HEK293 (cell line): ENCODE measurements around the gene C21orf58.

Experiments
- CTCF ChIA-PET: fragments of 350-600 bp; formaldehyde crosslinking; extraction: SDS; loops from one replicate; lab custom pipeline; 2021; ENCODE audit warnings: antibody characterized with exemption; lab: Yijun Ruan, JAX
- POLR2A ChIA-PET: fragments of 300-600 bp; formaldehyde crosslinking; extraction: SDS; loops from one replicate; lab custom pipeline; 2020; ENCODE audit warnings: antibody characterized with exemption, inconsistent platforms; lab: Yijun Ruan, JAX
- H3K27ac ChIP-seq: fragments of 200-500 bp; sonication (Bioruptor generic); 2 replicates; pipeline ENCODE4 v1.5.1; 2014; ENCODE audit warnings: low read depth, low read length, control low read depth, inconsistent platforms; ENCODE audit errors: extremely low read depth
- H3K36me3 ChIP-seq, 2 experiments: fragments of 200-500 bp in 1 of 2; sonication (Bioruptor generic) in 1 of 2; 1 replicate in 1 of 2; 2 replicates in 1 of 2; pipeline ENCODE4 v1.5.1; 2014 to 2017; ENCODE audit warnings: inconsistent platforms in 2 of 2, low read length in 2 of 2; ENCODE audit not compliant: control insufficient read depth in 2 of 2, insufficient read depth in 1 of 2
- H3K4me1 ChIP-seq: fragments of 200-500 bp; sonication (Bioruptor generic); 2 replicates; pipeline ENCODE4 v1.5.1; 2014; ENCODE audit warnings: mild to moderate bottlenecking, low read length, inconsistent platforms; ENCODE audit not compliant: control insufficient read depth, insufficient read depth
- H3K4me3 ChIP-seq: 2 replicates; pipeline ENCODE4 v1.5.1; 2011; ENCODE audit warnings: low read depth, mild to moderate bottlenecking, control low read depth, low read length, moderate library complexity
- H3K9me3 ChIP-seq: fragments of 200-500 bp; sonication (Bioruptor generic); 2 replicates; pipeline ENCODE4 v1.5.1; 2014; ENCODE audit warnings: low read depth, low read length, inconsistent platforms; ENCODE audit not compliant: control insufficient read depth, insufficient read depth
- GLI4 ChIP-seq: fragments of 450-650 bp; formaldehyde crosslinking; IDR thresholded peaks from 2 replicates; pipeline ENCODE4 v1.5.1; 2016; ENCODE audit warnings: missing biosample characterization, missing genetic modification characterization
- IKZF3 ChIP-seq: fragments of 450-650 bp; IDR thresholded peaks from 2 replicates; pipeline ENCODE4 v1.5.0; 2018; ENCODE audit warnings: missing biosample characterization, mild to moderate bottlenecking, missing genetic modification characterization, moderate library complexity
- MYNN ChIP-seq: fragments of 450-650 bp; formaldehyde crosslinking; IDR thresholded peaks from 2 replicates; pipeline ENCODE4 v1.5.1; 2016; ENCODE audit warnings: missing biosample characterization, missing genetic modification characterization, borderline replicate concordance
- SP7 ChIP-seq: fragments of 450-650 bp; formaldehyde crosslinking; IDR thresholded peaks from 2 replicates; pipeline ENCODE4 v1.5.1; 2016; ENCODE audit warnings: missing biosample characterization, missing genetic modification characterization
- TRIM28 ChIP-seq: IDR thresholded peaks from 2 replicates; pipeline ENCODE4 v1.6.1; 2011; ENCODE audit warnings: low read length, control low read depth, borderline replicate concordance
- WT1 ChIP-seq: fragments of 450-650 bp; formaldehyde crosslinking; IDR thresholded peaks from 2 replicates; pipeline ENCODE4 v1.5.1; 2016; ENCODE audit warnings: missing biosample characterization, missing genetic modification characterization
- ZBTB20 ChIP-seq: fragments of 450-650 bp; formaldehyde crosslinking; IDR thresholded peaks from 2 replicates; pipeline ENCODE4 v1.5.1; 2016; ENCODE audit warnings: missing biosample characterization, missing genetic modification characterization
- ZNF10 ChIP-seq: fragments of 450-650 bp; formaldehyde crosslinking; IDR thresholded peaks from 2 replicates; pipeline ENCODE4 v1.5.1; 2017; ENCODE audit warnings: missing biosample characterization, missing genetic modification characterization
- ZNF114 ChIP-seq: fragments of 450-650 bp; formaldehyde crosslinking; IDR thresholded peaks from 2 replicates; pipeline ENCODE4 v1.5.0; 2017; ENCODE audit warnings: missing biosample characterization, missing genetic modification characterization
- ZNF121 ChIP-seq: fragments of 450-650 bp; formaldehyde crosslinking; IDR thresholded peaks from 2 replicates; pipeline ENCODE4 v1.5.1; 2016; ENCODE audit warnings: missing biosample characterization, missing genetic modification characterization
- ZNF146 ChIP-seq: fragments of 450-650 bp; formaldehyde crosslinking; IDR thresholded peaks from 2 replicates; pipeline ENCODE4 v1.5.1; 2016; ENCODE audit warnings: missing biosample characterization, missing genetic modification characterization
- ZNF157 ChIP-seq: fragments of 450-650 bp; formaldehyde crosslinking; IDR thresholded peaks from 2 replicates; pipeline ENCODE4 v1.5.1; 2016; ENCODE audit warnings: missing biosample characterization, missing genetic modification characterization
- ZNF16 ChIP-seq: fragments of 450-650 bp; formaldehyde crosslinking; IDR thresholded peaks from 2 replicates; pipeline ENCODE4 v1.5.1; 2016; ENCODE audit warnings: low read depth, missing biosample characterization, missing genetic modification characterization
- ZNF223 ChIP-seq: fragments of 450-650 bp; formaldehyde crosslinking; IDR thresholded peaks from 2 replicates; pipeline ENCODE4 v1.5.1; 2016; ENCODE audit warnings: missing biosample characterization, missing genetic modification characterization
- ZNF23 ChIP-seq: fragments of 450-650 bp; formaldehyde crosslinking; IDR thresholded peaks from 2 replicates; pipeline ENCODE4 v1.5.1; 2016; ENCODE audit warnings: missing biosample characterization, missing genetic modification characterization, borderline replicate concordance
- ZNF248 ChIP-seq: fragments of 450-650 bp; formaldehyde crosslinking; IDR thresholded peaks from 2 replicates; pipeline ENCODE4 v1.5.1; 2017; ENCODE audit warnings: missing biosample characterization, missing genetic modification characterization
- ZNF391 ChIP-seq: fragments of 450-650 bp; formaldehyde crosslinking; IDR thresholded peaks from 2 replicates; pipeline ENCODE4 v1.5.1; 2016; ENCODE audit warnings: low read depth, missing biosample characterization, missing genetic modification characterization, borderline replicate concordance
- ZNF423 ChIP-seq: fragments of 450-650 bp; formaldehyde crosslinking; IDR thresholded peaks from 2 replicates; pipeline ENCODE4 v1.5.1; 2016; ENCODE audit warnings: missing biosample characterization, missing genetic modification characterization
- ZNF501 ChIP-seq: fragments of 450-650 bp; formaldehyde crosslinking; IDR thresholded peaks from 2 replicates; pipeline ENCODE4 v1.5.1; 2016; ENCODE audit warnings: missing biosample characterization, missing genetic modification characterization
- ZNF548 ChIP-seq: fragments of 450-650 bp; formaldehyde crosslinking; IDR thresholded peaks from 2 replicates; pipeline ENCODE4 v1.5.1; 2016; ENCODE audit warnings: missing biosample characterization, missing genetic modification characterization
- ZNF624 ChIP-seq: fragments of 450-650 bp; formaldehyde crosslinking; IDR thresholded peaks from 2 replicates; pipeline ENCODE4 v1.5.1; 2017; ENCODE audit warnings: missing biosample characterization, missing genetic modification characterization
- ZNF777 ChIP-seq: fragments of 450-650 bp; formaldehyde crosslinking; IDR thresholded peaks from 2 replicates; pipeline ENCODE4 v1.5.1; 2017; ENCODE audit warnings: missing biosample characterization, missing genetic modification characterization, borderline replicate concordance
- TF ChIP-seq, protein P1 (sequence below): fragments of 450-650 bp; formaldehyde crosslinking; IDR thresholded peaks from 2 replicates; pipeline ENCODE4 v1.5.1; 2016; ENCODE audit warnings: missing biosample characterization, missing genetic modification characterization
- TF ChIP-seq, protein P2 (sequence below): fragments of 450-650 bp; formaldehyde crosslinking; IDR thresholded peaks from 2 replicates; pipeline ENCODE4 v1.5.1; 2016; ENCODE audit warnings: missing biosample characterization, missing genetic modification characterization, borderline replicate concordance
- TF ChIP-seq, protein P3 (sequence below): fragments of 450-650 bp; formaldehyde crosslinking; conservative IDR thresholded peaks from 2 replicates; pipeline ENCODE4 v1.5.1; 2016; ENCODE audit warnings: low read depth, missing biosample characterization, missing genetic modification characterization
- TF ChIP-seq, protein P4 (sequence below): fragments of 450-650 bp; formaldehyde crosslinking; IDR thresholded peaks from 2 replicates; pipeline ENCODE4 v1.5.1; 2016; ENCODE audit warnings: missing biosample characterization, missing genetic modification characterization
- TF ChIP-seq, protein P5 (sequence below): fragments of 450-650 bp; formaldehyde crosslinking; IDR thresholded peaks from 2 replicates; pipeline ENCODE4 v1.5.1; 2017; ENCODE audit warnings: missing biosample characterization, missing genetic modification characterization

C21orf58 gene

DNA sequence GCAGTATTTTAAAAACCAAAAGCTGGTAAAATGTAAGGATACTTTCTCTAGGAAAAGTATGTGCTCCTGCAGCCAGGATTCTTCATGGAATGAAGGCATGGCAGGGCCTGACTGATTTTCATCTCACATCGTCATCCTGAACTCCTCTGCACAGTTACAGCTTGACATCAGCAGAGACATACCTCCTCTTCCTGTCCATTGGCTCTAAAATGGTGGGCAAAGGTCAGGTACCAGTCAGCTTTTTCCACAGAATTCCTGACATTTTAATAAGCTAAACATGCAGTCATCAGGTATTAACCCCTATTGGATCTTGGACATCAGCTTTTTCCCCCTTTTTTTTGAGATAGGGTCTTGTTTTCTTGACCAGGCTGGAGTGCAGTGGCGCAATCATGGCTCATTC, 6.1 kb upstream of the C21orf58 start:
- Histone ChIP-seq H3K4me3 (no peak overlapping the region), H3K4me1 (peaks cover 9% of the 10 kb centered on the region), H3K9me3 (no peaks in the 10 kb centered on the region), H3K36me3 (peaks cover 64 to 69% of the 10 kb centered on the region in 2 experiments), H3K27ac (no peak overlapping the region)
- POLR2A ChIA-PET: no interaction called here
- CTCF ChIA-PET: interaction anchor here (0.8 kb wide), 1 partner anchor 186 kb away, joined by 3 read pairs; no protein-coding TSS in a partner anchor
- TF ChIP-seq, protein P1, sequence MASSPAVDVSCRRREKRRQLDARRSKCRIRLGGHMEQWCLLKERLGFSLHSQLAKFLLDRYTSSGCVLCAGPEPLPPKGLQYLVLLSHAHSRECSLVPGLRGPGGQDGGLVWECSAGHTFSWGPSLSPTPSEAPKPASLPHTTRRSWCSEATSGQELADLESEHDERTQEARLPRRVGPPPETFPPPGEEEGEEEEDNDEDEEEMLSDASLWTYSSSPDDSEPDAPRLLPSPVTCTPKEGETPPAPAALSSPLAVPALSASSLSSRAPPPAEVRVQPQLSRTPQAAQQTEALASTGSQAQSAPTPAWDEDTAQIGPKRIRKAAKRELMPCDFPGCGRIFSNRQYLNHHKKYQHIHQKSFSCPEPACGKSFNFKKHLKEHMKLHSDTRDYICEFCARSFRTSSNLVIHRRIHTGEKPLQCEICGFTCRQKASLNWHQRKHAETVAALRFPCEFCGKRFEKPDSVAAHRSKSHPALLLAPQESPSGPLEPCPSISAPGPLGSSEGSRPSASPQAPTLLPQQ (tag by site-specific recombination): no peak
- no peak for TF ChIP-seq ZBTB20 (tag by site-specific recombination)
- no peak for TF ChIP-seq MYNN (tag by site-specific recombination)
- TF ChIP-seq SP7 (tag by site-specific recombination): no peak
- TF ChIP-seq ZNF146 (tag by site-specific recombination): no peak
- TF ChIP-seq ZNF223: no peak
- TF ChIP-seq, protein P2, sequence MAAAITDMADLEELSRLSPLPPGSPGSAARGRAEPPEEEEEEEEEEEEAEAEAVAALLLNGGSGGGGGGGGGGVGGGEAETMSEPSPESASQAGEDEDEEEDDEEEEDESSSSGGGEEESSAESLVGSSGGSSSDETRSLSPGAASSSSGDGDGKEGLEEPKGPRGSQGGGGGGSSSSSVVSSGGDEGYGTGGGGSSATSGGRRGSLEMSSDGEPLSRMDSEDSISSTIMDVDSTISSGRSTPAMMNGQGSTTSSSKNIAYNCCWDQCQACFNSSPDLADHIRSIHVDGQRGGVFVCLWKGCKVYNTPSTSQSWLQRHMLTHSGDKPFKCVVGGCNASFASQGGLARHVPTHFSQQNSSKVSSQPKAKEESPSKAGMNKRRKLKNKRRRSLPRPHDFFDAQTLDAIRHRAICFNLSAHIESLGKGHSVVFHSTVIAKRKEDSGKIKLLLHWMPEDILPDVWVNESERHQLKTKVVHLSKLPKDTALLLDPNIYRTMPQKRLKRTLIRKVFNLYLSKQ (tag by site-specific recombination): no peak
- no peak for TF ChIP-seq ZNF423 (tag by site-specific recombination)
- TF ChIP-seq TRIM28: no peak
- TF ChIP-seq ZNF157 (tag by site-specific recombination): no peak
- TF ChIP-seq ZNF391 (tag by site-specific recombination): no peak

DNA sequence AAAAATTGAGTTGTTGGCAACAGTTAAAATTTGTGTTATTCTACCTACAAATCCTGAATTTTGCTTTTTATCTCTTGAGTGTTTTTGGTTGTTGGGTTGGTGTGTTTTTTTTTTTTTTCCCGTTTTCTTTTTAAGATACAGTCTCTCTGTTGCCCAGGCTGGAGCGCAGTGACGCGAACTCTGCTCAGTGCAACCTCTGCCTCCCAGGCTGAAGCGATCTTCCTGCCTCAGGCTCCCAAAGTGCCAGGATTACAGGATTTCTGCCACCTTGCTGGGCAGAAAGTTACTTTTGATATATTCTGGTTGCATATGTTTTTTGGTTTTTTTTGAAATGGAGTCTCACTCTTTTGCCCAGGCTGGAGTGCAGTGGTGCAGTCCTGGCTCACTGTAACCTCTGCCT, 4.5 kb upstream of the C21orf58 start:
- POLR2A ChIA-PET: no interaction called here
- H3K4me3 ChIP-seq: no peak overlapping the region

DNA sequence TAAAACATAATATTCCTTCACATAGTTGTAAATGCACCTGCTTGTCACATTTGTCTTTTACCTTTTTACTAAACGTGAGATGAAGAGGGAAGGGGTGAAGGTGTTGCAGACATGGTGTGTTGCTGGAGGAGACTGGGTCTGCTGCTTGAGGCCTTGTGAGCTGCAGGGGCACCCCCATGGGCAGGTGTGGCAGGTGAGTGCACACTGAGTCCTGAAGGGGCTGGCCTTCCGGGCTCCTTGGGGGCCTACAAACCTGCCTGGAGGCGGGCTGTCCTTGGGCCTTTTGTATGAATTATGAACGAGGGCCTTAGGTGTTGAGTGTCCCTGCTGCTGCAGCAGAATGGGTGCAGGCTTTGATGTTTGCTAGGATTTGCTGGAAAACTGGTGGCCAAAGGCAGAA, 4.0 kb upstream of the C21orf58 start:
- Histone ChIP-seq H3K9me3 (no peaks in the 10 kb centered on the region), H3K27ac (no peak overlapping the region), H3K4me1 (peaks cover 9% of the 10 kb centered on the region), H3K36me3 (peaks cover 55 to 60% of the 10 kb centered on the region in 2 experiments), H3K4me3 (no peak overlapping the region)
- CTCF ChIA-PET: no interaction called here
- POLR2A ChIA-PET: no interaction called here
- TF ChIP-seq IKZF3 (no peak), ZNF548 (tag by site-specific recombination) (no peak), ZNF624 (tag by site-specific recombination) (no peak), ZNF777 (tag by site-specific recombination) (no peak), ZNF10 (no peak), ZNF501 (no peak), WT1 (tag by site-specific recombination) (no peak)
- TF ChIP-seq, protein P3, sequence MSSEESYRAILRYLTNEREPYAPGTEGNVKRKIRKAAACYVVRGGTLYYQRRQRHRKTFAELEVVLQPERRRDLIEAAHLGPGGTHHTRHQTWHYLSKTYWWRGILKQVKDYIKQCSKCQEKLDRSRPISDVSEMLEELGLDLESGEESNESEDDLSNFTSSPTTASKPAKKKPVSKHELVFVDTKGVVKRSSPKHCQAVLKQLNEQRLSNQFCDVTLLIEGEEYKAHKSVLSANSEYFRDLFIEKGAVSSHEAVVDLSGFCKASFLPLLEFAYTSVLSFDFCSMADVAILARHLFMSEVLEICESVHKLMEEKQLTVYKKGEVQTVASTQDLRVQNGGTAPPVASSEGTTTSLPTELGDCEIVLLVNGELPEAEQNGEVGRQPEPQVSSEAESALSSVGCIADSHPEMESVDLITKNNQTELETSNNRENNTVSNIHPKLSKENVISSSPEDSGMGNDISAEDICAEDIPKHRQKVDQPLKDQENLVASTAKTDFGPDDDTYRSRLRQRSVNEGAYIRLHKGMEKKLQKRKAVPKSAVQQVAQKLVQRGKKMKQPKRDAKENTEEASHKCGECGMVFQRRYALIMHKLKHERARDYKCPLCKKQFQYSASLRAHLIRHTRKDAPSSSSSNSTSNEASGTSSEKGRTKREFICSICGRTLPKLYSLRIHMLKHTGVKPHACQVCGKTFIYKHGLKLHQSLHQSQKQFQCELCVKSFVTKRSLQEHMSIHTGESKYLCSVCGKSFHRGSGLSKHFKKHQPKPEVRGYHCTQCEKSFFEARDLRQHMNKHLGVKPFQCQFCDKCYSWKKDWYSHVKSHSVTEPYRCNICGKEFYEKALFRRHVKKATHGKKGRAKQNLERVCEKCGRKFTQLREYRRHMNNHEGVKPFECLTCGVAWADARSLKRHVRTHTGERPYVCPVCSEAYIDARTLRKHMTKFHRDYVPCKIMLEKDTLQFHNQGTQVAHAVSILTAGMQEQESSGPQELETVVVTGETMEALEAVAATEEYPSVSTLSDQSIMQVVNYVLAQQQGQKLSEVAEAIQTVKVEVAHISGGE: no peak

More for the DNA sequence above, 4.5 kb upstream of the C21orf58 start:
- Histone ChIP-seq H3K4me1 (peaks cover 9% of the 10 kb centered on the region), H3K9me3 (no peaks in the 10 kb centered on the region), H3K27ac (no peak overlapping the region), H3K36me3 (peaks cover 60 to 61% of the 10 kb centered on the region in 2 experiments)
- TF ChIP-seq ZNF10 (no peak), GLI4 (tag by site-specific recombination) (no peak), ZNF121 (tag by site-specific recombination) (no peak), ZNF23 (no peak), ZNF114 (tag by site-specific recombination) (no peak), ZNF16 (tag by site-specific recombination) (no peak), ZNF248 (no peak)
- TF ChIP-seq, protein P4, sequence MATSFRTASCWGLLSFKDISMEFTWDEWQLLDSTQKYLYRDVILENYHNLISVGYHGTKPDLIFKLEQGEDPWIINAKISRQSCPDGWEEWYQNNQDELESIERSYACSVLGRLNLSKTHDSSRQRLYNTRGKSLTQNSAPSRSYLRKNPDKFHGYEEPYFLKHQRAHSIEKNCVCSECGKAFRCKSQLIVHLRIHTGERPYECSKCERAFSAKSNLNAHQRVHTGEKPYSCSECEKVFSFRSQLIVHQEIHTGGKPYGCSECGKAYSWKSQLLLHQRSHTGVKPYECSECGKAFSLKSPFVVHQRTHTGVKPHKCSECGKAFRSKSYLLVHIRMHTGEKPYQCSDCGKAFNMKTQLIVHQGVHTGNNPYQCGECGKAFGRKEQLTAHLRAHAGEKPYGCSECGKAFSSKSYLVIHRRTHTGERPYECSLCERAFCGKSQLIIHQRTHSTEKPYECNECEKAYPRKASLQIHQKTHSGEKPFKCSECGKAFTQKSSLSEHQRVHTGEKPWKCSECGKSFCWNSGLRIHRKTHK: no peak
- TF ChIP-seq, protein P5, sequence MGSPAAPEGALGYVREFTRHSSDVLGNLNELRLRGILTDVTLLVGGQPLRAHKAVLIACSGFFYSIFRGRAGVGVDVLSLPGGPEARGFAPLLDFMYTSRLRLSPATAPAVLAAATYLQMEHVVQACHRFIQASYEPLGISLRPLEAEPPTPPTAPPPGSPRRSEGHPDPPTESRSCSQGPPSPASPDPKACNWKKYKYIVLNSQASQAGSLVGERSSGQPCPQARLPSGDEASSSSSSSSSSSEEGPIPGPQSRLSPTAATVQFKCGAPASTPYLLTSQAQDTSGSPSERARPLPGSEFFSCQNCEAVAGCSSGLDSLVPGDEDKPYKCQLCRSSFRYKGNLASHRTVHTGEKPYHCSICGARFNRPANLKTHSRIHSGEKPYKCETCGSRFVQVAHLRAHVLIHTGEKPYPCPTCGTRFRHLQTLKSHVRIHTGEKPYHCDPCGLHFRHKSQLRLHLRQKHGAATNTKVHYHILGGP (tag by site-specific recombination): no peak
- CTCF ChIA-PET: no interaction called here
